ENCODE results near the gene CHTF18.

Gene CHTF18

GRCh38 chr16:814974-815373, 26.6 kb downstream of the CHTF18 start:
- no peak overlapping the region for H3K4me2 ChIP-seq (ENCODE audit: low read depth, low read length, poor library complexity, severe bottlenecking)
- H3K79me2 ChIP-seq (ENCODE audit: insufficient read depth, low read length): no peaks in the 10 kb centered on the region
- H3K4me1 ChIP-seq (ENCODE audit: insufficient read depth, low read length, poor library complexity, severe bottlenecking): peaks cover 11% of the 10 kb centered on the region
- TF ChIP-seq, protein P1, sequence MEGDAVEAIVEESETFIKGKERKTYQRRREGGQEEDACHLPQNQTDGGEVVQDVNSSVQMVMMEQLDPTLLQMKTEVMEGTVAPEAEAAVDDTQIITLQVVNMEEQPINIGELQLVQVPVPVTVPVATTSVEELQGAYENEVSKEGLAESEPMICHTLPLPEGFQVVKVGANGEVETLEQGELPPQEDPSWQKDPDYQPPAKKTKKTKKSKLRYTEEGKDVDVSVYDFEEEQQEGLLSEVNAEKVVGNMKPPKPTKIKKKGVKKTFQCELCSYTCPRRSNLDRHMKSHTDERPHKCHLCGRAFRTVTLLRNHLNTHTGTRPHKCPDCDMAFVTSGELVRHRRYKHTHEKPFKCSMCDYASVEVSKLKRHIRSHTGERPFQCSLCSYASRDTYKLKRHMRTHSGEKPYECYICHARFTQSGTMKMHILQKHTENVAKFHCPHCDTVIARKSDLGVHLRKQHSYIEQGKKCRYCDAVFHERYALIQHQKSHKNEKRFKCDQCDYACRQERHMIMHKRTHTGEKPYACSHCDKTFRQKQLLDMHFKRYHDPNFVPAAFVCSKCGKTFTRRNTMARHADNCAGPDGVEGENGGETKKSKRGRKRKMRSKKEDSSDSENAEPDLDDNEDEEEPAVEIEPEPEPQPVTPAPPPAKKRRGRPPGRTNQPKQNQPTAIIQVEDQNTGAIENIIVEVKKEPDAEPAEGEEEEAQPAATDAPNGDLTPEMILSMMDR (conservative IDR thresholded peaks at IDR 0.05; ENCODE audit: low read length): no peak
- TF ChIP-seq EZH2phosphoT487 (IDR thresholded peaks at IDR 0.05; ENCODE audit: borderline replicate concordance): no peak
- no peaks in the 10 kb centered on the region for H3K36me3 ChIP-seq (ENCODE audit: insufficient read depth, low read length)
- H4K20me1 ChIP-seq (ENCODE audit: insufficient read depth, low read length, poor library complexity, severe bottlenecking): no peaks in the 10 kb centered on the region
- no peak overlapping the region for H3K9ac ChIP-seq (ENCODE audit: low read depth, low read length, poor library complexity, severe bottlenecking)
- H3K9me3 ChIP-seq (ENCODE audit: insufficient read depth, low read depth, low read length): no peaks in the 10 kb centered on the region
- no peak overlapping the region for H2AFZ ChIP-seq (ENCODE audit: low read length)
- H3K4me3 ChIP-seq (ENCODE audit: low read length, poor library complexity, severe bottlenecking): no peak overlapping the region
- no peaks in the 10 kb centered on the region for H3K9me2 ChIP-seq (replicated peaks; ENCODE audit: low read depth, low read length)
- no peaks in the 10 kb centered on the region for H3F3A ChIP-seq (ENCODE audit: low read depth)
- no peaks in the 10 kb centered on the region for H3K27me3 ChIP-seq (ENCODE audit: insufficient read depth, low read length, poor library complexity, severe bottlenecking)

DNA sequence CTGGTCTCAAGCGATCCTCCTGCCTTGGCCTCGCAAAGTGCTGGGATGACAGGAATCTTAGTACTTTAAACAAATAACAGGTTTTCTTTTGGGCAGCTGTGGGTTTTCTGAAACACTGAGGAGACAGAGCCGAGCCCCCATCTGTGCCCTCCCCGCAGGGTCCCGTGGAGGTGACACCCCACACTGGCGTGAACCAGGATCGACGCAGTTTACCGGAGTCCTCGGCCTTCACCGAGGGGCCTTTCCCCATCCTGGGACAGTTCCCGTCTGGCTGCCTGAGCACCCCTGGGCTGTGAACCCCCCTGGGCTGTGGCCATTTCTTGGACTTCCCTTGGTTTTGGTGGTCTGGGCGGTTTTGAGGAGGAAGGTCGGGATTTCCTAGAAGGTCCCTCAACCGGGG, 27.4 kb downstream of the CHTF18 start:
- Histone ChIP-seq H3K9me2 (replicated peaks; ENCODE audit: low read depth, low read length) (no peaks in the 10 kb centered on the region), H3K27me3 (ENCODE audit: insufficient read depth, low read length, poor library complexity, severe bottlenecking) (no peaks in the 10 kb centered on the region), H3K9me3 (ENCODE audit: insufficient read depth, low read depth, low read length) (no peaks in the 10 kb centered on the region), H3F3A (ENCODE audit: low read depth) (no peaks in the 10 kb centered on the region), H3K4me3 (ENCODE audit: low read length, poor library complexity, severe bottlenecking) (no peak overlapping the region), H3K9ac (ENCODE audit: low read depth, low read length, poor library complexity, severe bottlenecking) (no peak overlapping the region), H4K20me1 (ENCODE audit: insufficient read depth, low read length, poor library complexity, severe bottlenecking) (no peaks in the 10 kb centered on the region), H2AFZ (ENCODE audit: low read length) (no peak overlapping the region), H3K4me2 (ENCODE audit: low read depth, low read length, poor library complexity, severe bottlenecking) (no peak overlapping the region), H3K36me3 (ENCODE audit: insufficient read depth, low read length) (no peaks in the 10 kb centered on the region), H3K79me2 (ENCODE audit: insufficient read depth, low read length) (no peaks in the 10 kb centered on the region), H3K4me1 (ENCODE audit: insufficient read depth, low read length, poor library complexity, severe bottlenecking) (peaks cover 11% of the 10 kb centered on the region)
- TF ChIP-seq, protein P1 (conservative IDR thresholded peaks at IDR 0.05; ENCODE audit: low read length): no peak
- TF ChIP-seq EZH2phosphoT487 (IDR thresholded peaks at IDR 0.05; ENCODE audit: borderline replicate concordance): no peak

DNA sequence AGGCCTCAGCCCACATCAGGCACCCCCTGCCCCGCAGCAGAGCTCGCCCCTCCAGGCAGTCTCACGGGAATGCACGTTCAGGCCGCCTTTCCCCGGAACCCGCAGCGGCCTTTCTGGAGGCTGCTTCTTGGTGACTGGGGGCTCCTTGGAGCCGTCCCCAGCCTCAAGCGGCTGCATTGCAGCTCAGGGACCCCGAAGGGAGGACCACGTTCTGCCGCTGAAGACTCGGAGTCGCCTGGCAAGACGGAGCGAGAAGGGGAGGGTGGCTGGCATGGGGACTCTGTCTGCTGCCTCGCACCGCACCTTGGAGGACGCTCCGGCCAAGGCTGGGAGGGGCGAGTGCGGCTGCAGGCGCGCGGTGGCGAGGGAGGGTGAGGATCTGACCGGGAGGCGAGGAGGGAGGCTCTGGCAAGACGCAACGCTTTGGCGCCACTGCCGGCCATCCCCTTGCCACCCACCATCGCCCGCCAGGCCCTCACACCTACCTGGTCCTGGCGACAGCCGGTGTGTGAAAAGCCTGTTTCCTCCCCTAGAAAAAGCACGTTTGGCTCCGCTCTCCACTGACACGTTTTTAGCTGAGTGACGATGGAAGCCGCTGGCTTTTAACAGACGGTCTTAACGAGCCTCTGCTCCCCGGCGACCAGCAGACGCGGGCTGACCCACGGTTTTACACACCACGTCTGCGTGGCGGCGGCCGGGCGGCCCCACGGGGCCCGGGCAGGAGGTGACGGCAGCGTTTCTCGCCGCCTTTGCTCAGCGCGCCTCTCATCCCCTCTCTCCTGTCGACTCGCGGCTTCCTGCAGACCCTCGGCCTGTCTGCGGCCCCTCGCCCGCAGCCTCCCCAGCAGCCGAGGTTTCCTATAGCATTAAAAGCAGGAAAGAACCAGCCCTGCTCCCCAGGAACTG, 28.8 kb downstream of the CHTF18 start:
- Histone ChIP-seq H2AFZ (ENCODE audit: low read length) (no peak overlapping the region), H4K20me1 (ENCODE audit: insufficient read depth, low read length, poor library complexity, severe bottlenecking) (no peaks in the 10 kb centered on the region), H3K27me3 (ENCODE audit: insufficient read depth, low read length, poor library complexity, severe bottlenecking) (no peaks in the 10 kb centered on the region), H3K79me2 (ENCODE audit: insufficient read depth, low read length) (no peaks in the 10 kb centered on the region), H3F3A (ENCODE audit: low read depth) (no peaks in the 10 kb centered on the region), H3K4me1 (ENCODE audit: insufficient read depth, low read length, poor library complexity, severe bottlenecking) (peaks cover 11% of the 10 kb centered on the region), H3K9me3 (ENCODE audit: insufficient read depth, low read depth, low read length) (no peaks in the 10 kb centered on the region), H3K9ac (ENCODE audit: low read depth, low read length, poor library complexity, severe bottlenecking) (no peak overlapping the region), H3K4me2 (ENCODE audit: low read depth, low read length, poor library complexity, severe bottlenecking) (no peak overlapping the region), H3K4me3 (ENCODE audit: low read length, poor library complexity, severe bottlenecking) (no peak overlapping the region), H3K36me3 (ENCODE audit: insufficient read depth, low read length) (no peaks in the 10 kb centered on the region), H3K9me2 (replicated peaks; ENCODE audit: low read depth, low read length) (no peaks in the 10 kb centered on the region)
- TF ChIP-seq EZH2phosphoT487 (IDR thresholded peaks at IDR 0.05; ENCODE audit: borderline replicate concordance): no peak
- TF ChIP-seq, protein P1 (conservative IDR thresholded peaks at IDR 0.05; ENCODE audit: low read length): no peak

Data from Loucy (cell line).